ENCODE measurements around the gene KRAS.
"Not testable (repeated sequence)": the region's sequence is repeated elsewhere in the genome, so short reads cannot be mapped to it uniquely, and the experiment has no call there.

Gene KRAS

DNA sequence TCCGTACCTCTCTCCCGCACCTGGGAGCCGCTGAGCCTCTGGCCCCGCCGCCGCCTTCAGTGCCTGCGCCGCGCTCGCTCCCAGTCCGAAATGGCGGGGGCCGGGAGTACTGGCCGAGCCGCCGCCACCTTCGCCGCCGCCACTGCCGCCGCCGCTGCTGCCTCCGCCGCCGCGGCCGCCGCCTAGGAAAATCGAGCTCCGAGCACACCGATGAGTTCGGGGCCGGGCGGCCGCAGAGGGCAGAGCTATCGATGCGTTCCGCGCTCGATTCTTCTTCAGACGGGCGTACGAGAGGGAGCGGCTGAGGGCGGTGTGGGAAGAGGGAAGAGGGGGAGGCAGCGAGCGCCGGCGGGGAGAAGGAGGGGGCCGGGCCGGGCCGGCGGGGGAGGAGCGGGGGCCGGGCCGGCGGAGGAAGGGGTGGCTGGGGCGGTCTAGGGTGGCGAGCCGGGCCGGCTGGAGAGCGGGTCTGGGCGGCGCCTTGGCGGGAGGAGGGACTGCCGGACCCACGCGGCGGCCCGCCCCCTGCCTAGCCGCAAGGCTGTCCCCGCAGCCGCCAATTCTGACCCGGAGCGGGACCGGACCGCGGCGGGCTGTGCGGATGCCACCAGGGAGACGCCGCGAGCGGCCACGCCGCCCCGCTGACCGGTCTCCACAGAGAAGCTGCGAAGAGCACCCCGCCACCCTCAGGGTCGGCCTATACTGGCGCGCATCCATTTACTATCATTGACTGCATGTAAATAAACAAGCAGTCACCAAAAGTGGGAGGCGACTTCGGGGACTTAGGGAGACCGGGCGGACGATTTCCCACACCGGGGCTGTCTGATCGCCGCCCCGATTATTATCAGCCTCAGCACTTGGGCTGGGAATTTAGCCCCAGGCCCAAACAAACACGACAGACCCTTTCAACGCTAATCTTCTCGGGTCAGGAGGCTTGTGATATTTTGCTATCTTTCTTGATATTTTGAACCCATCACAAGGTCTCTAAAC, at the start of gene KRAS:
Gene KRAS (minus strand): TSS at position 186 of the 987 bp plus-strand sequence.
- in situ Hi-C loops (cut with MboI; ENCODE audit: low pct_unique_long_range_greater_than_20kb, low sequenced_read_pairs, unreplicated experiment), result no loop called here
- TF ChIP-seq, protein P1, sequence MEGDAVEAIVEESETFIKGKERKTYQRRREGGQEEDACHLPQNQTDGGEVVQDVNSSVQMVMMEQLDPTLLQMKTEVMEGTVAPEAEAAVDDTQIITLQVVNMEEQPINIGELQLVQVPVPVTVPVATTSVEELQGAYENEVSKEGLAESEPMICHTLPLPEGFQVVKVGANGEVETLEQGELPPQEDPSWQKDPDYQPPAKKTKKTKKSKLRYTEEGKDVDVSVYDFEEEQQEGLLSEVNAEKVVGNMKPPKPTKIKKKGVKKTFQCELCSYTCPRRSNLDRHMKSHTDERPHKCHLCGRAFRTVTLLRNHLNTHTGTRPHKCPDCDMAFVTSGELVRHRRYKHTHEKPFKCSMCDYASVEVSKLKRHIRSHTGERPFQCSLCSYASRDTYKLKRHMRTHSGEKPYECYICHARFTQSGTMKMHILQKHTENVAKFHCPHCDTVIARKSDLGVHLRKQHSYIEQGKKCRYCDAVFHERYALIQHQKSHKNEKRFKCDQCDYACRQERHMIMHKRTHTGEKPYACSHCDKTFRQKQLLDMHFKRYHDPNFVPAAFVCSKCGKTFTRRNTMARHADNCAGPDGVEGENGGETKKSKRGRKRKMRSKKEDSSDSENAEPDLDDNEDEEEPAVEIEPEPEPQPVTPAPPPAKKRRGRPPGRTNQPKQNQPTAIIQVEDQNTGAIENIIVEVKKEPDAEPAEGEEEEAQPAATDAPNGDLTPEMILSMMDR (IDR thresholded peaks at IDR 0.05; ENCODE audit: extremely low read depth, insufficient read depth, missing control alignments), result no peak
- peak; percentile 95 for DNase-seq (ENCODE audit: low spot score)

DNA sequence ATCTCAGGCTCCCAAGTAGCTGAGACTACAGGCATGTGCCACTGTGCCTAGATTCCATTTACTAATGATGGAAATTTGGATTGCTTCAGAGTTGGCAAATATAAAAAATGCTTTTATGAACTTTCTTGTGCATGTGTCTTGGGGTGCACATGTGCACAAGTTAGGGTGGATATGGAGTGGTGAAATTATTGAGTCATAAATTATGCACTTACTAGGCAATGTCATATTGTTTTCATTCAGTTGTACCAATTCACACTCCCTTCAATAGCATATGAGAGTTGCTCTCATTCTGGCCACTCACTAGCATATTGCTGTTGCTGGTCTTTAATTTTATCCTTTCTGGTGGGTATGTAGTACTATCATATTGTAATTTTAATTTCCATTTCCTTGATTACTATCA, 45.7 kb upstream of the KRAS start:
- TF ChIP-seq, protein P1 (IDR thresholded peaks at IDR 0.05; ENCODE audit: extremely low read depth, insufficient read depth, missing control alignments), result no peak
- DNase-seq (ENCODE audit: low spot score), result no peak
- in situ Hi-C loops (cut with MboI; ENCODE audit: low pct_unique_long_range_greater_than_20kb, low sequenced_read_pairs, unreplicated experiment), result no loop called here

DNA sequence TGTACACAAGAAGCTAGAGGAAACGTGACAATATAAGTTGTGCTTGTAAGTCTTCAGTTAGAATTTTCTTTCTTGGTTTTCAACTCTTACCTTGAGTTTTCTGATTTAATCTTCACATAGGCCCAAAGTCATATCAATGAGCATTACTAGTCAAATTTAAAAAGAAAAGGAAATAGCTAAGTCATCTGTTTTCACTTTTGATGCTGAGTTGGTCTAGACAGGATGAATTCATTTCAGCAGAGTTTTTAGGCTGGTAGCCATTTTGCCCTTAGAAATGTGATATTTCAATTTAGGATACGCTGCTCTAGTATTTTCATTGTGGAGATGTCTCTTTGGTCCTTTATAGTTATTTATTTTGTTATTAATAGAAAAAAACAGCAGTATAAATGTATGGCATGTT, 44.6 kb upstream of the KRAS start:
- in situ Hi-C loops (cut with MboI; ENCODE audit: low pct_unique_long_range_greater_than_20kb, low sequenced_read_pairs, unreplicated experiment), result no loop called here
- TF ChIP-seq, protein P1 (IDR thresholded peaks at IDR 0.05; ENCODE audit: extremely low read depth, insufficient read depth, missing control alignments), result no peak
- DNase-seq (ENCODE audit: low spot score), result no peak

DNA sequence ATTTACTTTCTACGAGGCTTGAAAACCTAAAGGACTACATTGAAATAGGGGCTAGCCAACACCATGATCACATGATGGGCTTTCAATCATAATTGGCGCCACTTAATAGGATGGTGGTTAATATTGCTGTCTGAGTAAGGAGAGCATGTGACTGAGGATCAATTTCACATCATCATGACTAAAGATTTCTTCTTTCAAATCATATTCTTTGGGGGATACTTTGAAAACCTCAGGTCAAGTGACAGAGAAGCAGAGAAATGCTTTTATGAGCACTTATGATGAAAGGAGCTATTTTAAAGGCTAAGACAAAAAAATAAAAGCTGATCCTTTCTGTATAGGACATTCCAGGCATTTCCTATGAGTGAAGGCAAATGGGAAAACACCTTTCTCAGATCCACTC, 42.9 kb upstream of the KRAS start:
- TF ChIP-seq, protein P1 (IDR thresholded peaks at IDR 0.05; ENCODE audit: extremely low read depth, insufficient read depth, missing control alignments), result no peak
- in situ Hi-C loops (cut with MboI; ENCODE audit: low pct_unique_long_range_greater_than_20kb, low sequenced_read_pairs, unreplicated experiment), result no loop called here
- no peak for DNase-seq (ENCODE audit: low spot score)

DNA sequence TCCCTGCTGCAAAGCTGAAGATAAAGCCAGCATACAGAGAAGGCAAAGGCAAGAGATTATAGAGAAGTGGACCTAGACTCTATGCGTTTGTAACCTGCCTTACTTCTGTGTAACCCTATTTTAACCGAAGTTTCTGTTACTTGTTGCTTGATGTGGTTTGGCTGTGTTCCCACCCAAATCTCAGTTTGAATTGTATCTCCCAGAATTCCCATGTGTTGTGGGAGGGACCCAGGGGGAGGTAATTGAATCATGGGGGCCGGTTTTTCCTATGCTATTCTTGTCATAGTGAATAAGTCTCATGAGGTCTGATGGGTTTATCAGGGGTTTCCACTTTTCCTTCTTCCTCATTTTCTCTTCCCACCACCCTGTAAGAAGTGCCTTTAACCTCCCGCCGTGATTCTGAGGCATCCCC, 42.1 kb upstream of the KRAS start:
- in situ Hi-C loops (cut with MboI; ENCODE audit: low pct_unique_long_range_greater_than_20kb, low sequenced_read_pairs, unreplicated experiment); DNase-seq (ENCODE audit: low spot score): not testable (repeated sequence)

DNA sequence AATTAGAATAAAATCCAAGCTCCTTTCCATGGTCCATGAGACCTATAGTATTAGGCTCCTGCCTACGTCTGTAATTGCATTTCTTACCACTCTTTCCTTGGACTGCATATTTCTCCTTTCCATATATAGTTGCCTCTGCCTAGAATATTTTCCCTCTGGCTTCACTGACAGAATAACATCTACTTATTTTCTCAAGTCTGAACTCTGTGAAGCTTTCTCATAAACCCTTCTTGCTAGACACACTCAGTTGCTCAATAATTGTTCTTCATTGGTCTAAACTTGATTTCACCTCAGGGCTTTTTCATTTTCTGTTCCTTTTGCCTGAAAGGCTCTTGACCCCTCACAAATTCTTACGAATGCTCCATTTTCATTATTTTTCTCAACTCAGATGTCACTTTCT, 36.9 kb upstream of the KRAS start:
- in situ Hi-C loops (cut with MboI; ENCODE audit: low pct_unique_long_range_greater_than_20kb, low sequenced_read_pairs, unreplicated experiment), result no loop called here
- no peak for DNase-seq (ENCODE audit: low spot score)
- TF ChIP-seq, protein P1 (IDR thresholded peaks at IDR 0.05; ENCODE audit: extremely low read depth, insufficient read depth, missing control alignments), result no peak

DNA sequence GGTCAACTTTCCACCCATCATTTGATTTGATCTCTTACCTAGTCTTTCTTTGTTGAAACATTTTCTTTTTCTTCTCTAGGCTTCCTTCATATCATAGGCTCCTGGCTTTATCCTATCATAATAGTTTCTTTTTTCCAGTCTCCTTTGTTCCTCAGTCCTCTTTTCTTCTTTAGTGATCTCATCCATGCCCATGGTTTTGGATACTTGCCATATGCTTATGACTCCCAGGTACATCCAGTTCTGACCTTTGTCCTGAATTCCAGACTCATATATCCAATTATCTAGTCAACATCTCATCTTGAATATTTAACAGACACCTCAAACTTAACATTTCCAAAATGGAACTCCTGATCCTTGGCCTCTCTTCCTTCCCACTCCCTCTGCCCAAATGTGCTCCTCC, 36.1 kb upstream of the KRAS start:
- TF ChIP-seq, protein P1 (IDR thresholded peaks at IDR 0.05; ENCODE audit: extremely low read depth, insufficient read depth, missing control alignments), result no peak
- in situ Hi-C loops (cut with MboI; ENCODE audit: low pct_unique_long_range_greater_than_20kb, low sequenced_read_pairs, unreplicated experiment), result no loop called here
- no peak for DNase-seq (ENCODE audit: low spot score)
